ENCODE results near the gene DISP2. TPM values are rescaled to one million over a fixed set of nuclear protein-coding genes. Genes with fewer than 3 reads are reported as not detected.

Gene DISP2
- total RNA-seq, 1 experiment from 2014 or later, result 1.3 TPM

DNA sequence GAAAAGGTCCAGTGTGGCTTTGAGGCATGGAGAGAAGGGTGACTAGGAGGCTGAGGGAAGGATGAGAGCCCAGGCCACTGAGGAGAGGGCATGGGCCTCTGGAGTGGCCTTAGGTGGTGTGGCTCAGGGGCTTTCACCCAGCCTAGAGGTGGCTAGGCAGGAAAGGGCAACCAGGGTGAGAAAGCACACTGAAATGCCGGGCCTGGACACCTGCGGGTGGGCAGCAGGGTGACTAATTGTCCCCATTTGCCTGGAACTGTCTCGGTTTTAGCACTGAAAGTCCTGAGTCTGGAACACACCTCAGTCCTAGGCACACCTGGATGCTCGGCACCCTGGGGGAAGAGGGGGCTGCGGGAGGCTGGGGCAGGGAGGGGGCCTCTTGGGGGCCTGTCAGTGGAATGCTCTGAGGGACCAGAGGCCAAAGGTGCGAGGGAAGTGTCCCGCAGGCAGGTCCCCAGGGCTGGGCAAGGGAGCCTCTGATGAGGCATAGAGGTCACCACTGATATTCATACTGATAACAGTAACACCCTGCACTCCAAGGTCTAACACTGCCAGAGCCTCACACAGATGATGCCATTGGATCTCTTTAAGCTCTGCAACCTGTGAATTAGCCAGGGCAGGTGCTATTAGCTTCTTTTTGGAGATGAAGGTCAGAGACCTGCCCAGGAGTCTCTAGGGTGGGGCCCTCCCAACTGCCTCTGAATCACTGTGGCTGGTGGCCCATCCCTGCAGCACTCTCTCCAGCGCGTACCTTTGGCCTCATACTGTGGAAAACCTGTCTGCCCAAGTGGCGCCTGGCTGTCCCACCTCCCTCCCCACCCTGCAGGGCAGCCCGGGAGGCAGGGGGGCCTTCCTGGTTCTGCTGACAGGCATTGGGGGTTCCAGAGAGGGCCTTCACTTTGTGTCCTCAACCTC is 10.2 kb upstream of the DISP2 start:
- intact Hi-C loops (cut with micrococcal nuclease; ENCODE audit: unreplicated experiment), result no loop called here
- BruUV-seq (replicated peaks), result no TSS peak
- Mint-ChIP-seq H3K4me3 (ENCODE audit: low read depth, unreplicated experiment) (no peak overlapping the region), H3K27me3 (ENCODE audit: unreplicated experiment) (no peaks in the 10 kb centered on the region), H3K4me1 (ENCODE audit: low read depth, unreplicated experiment) (peaks cover 18% of the 10 kb centered on the region), H3K27ac (ENCODE audit: unreplicated experiment) (no peak overlapping the region), H3K9me3 (ENCODE audit: low read depth, unreplicated experiment) (no peaks in the 10 kb centered on the region), H3K36me3 (ENCODE audit: insufficient read depth, unreplicated experiment) (no peaks in the 10 kb centered on the region)
- no peak for DNase-seq
- TF ChIP-seq, protein P1, sequence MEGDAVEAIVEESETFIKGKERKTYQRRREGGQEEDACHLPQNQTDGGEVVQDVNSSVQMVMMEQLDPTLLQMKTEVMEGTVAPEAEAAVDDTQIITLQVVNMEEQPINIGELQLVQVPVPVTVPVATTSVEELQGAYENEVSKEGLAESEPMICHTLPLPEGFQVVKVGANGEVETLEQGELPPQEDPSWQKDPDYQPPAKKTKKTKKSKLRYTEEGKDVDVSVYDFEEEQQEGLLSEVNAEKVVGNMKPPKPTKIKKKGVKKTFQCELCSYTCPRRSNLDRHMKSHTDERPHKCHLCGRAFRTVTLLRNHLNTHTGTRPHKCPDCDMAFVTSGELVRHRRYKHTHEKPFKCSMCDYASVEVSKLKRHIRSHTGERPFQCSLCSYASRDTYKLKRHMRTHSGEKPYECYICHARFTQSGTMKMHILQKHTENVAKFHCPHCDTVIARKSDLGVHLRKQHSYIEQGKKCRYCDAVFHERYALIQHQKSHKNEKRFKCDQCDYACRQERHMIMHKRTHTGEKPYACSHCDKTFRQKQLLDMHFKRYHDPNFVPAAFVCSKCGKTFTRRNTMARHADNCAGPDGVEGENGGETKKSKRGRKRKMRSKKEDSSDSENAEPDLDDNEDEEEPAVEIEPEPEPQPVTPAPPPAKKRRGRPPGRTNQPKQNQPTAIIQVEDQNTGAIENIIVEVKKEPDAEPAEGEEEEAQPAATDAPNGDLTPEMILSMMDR (IDR thresholded peaks at IDR 0.05; ENCODE audit: unreplicated experiment), result no peak
- CTCF ChIA-PET, result no interaction called here

DNA sequence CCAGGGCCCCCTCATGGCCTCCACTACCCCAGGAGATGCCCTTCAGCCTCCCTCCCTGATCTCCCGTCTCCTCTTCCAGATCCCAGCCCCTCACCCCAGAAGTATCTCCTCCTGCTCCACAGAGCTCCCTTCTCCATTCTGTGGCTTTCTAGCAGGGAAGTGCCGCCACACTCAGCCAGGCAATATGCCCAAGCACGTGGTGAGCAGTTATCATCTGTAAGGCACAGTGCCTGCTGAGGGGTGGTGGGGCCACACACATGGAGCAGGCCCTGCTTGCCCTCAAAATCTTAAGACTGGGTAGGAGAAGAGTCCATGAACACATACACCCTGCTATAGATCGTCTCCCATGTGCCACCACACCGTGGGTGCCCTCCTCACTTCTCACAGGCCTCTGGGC is 9.5 kb upstream of the DISP2 start:
- H3K36me3 Mint-ChIP-seq (ENCODE audit: insufficient read depth, unreplicated experiment), result no peaks in the 10 kb centered on the region
- H3K4me1 Mint-ChIP-seq (ENCODE audit: low read depth, unreplicated experiment), result peaks cover 14% of the 10 kb centered on the region
- intact Hi-C loops (cut with micrococcal nuclease; ENCODE audit: unreplicated experiment), result no loop called here
- H3K27me3 Mint-ChIP-seq (ENCODE audit: unreplicated experiment), result no peaks in the 10 kb centered on the region
- no TSS peak for BruUV-seq (replicated peaks)
- DNase-seq, result no peak
- CTCF ChIA-PET, result no interaction called here
- TF ChIP-seq, protein P1 (IDR thresholded peaks at IDR 0.05; ENCODE audit: unreplicated experiment), result no peak
- no peak overlapping the region for H3K27ac Mint-ChIP-seq (ENCODE audit: unreplicated experiment)
- H3K4me3 Mint-ChIP-seq (ENCODE audit: low read depth, unreplicated experiment), result no peak overlapping the region
- no peaks in the 10 kb centered on the region for H3K9me3 Mint-ChIP-seq (ENCODE audit: low read depth, unreplicated experiment)

DNA sequence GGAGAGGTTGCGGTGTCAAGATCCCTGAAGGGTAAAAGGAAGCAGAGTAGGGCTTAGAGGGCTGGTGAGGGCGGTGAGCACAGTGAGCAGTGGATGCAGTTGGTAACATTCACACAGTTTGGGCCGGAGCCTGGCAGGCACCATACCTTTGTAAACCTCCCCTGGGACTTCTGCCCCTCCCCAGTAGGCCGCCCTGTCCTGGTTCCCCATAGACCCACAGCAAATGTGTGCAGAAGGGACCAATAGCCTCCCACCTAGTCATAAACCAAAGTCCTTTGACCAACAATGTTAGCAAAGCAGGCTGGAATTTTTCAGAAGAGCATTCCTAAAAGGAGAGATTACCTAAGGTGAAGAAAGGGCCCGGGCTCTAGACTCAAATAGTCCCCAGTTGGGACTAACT is 8.9 kb upstream of the DISP2 start:
- CTCF ChIA-PET, result no interaction called here
- Mint-ChIP-seq H3K27ac (ENCODE audit: unreplicated experiment) (no peak overlapping the region), H3K27me3 (ENCODE audit: unreplicated experiment) (no peaks in the 10 kb centered on the region), H3K9me3 (ENCODE audit: low read depth, unreplicated experiment) (no peaks in the 10 kb centered on the region), H3K4me1 (ENCODE audit: low read depth, unreplicated experiment) (peaks cover 11% of the 10 kb centered on the region), H3K36me3 (ENCODE audit: insufficient read depth, unreplicated experiment) (no peaks in the 10 kb centered on the region), H3K4me3 (ENCODE audit: low read depth, unreplicated experiment) (no peak overlapping the region)
- intact Hi-C loops (cut with micrococcal nuclease; ENCODE audit: unreplicated experiment), result no loop called here
- BruUV-seq (replicated peaks), result no TSS peak
- no peak for DNase-seq
- TF ChIP-seq, protein P1 (IDR thresholded peaks at IDR 0.05; ENCODE audit: unreplicated experiment), result no peak

DNA sequence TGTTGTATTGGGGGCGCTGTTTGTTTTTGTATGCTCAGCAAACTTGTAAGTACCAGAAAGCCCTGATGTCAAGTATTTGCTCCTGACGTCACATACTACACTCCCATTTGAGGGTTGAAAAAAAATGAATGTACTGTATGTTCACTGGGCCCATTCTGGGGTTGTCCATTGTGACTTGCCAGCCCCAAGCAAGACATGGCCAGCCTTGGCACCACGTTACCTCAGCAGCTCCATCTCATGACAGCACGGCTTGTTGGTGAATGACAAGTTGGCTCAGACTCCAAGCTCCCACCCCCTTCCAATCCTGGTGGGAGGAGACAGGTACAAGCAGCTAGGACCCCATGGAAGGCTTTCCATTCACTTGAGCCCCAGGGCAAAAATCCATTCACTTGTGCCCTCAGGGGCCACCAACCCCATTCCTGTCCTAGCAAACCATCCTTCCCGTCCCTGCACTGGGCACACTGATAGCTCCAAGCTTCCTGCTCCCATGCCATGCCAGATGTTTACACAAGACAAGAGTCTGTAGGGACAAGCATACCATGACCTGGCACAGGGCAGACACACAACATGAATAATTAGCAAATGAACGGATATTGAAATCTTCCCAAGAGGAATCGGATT is 5.6 kb upstream of the DISP2 start:
- TF ChIP-seq, protein P1 (IDR thresholded peaks at IDR 0.05; ENCODE audit: unreplicated experiment), result no peak
- Mint-ChIP-seq H3K36me3 (ENCODE audit: insufficient read depth, unreplicated experiment) (no peaks in the 10 kb centered on the region), H3K27me3 (ENCODE audit: unreplicated experiment) (no peaks in the 10 kb centered on the region), H3K9me3 (ENCODE audit: low read depth, unreplicated experiment) (no peaks in the 10 kb centered on the region), H3K4me1 (ENCODE audit: low read depth, unreplicated experiment) (peaks cover 20% of the 10 kb centered on the region), H3K27ac (ENCODE audit: unreplicated experiment) (no peak overlapping the region), H3K4me3 (ENCODE audit: low read depth, unreplicated experiment) (no peak overlapping the region)
- CTCF ChIA-PET, result no interaction called here
- BruUV-seq (replicated peaks), result no TSS peak
- DNase-seq, result no peak
- intact Hi-C loops (cut with micrococcal nuclease; ENCODE audit: unreplicated experiment), result no loop called here

Data from Calu3 (cell line).